Measurements from ENCODE around the gene FILIP1L.

Gene FILIP1L

GRCh38 chr3:100114413-100115030 is at the start of gene FILIP1L:
Gene FILIP1L, minus strand, starts transcription at chr3:100114501.
- DNase-seq (ENCODE audit: low spot score) = no peak

DNA sequence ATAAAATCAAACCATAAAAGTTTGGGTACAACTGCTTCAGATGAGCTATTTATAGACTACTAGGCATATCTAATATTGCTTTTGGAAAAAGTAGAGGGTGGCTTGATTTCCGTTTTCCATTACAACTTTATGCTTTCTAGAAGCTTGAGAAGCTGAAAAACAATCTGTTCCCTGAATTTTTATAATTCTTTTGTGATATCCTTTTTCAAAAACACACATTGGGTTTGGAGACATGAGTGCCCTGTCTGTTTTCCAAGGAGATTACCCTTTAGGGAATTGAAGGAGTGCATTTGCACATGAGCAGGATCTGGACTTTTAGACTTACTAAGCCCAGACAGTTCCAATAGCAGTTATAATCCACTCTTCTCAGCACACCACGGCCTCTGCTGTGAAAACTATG is 49.5 kb upstream of the FILIP1L start:
- DNase-seq (ENCODE audit: low spot score) = no peak

- no peak for DNase-seq (ENCODE audit: low spot score)
Measured at GRCh38 chr3:100160521-100160920, 46.2 kb upstream of the FILIP1L start.

GRCh38 chr3:100159331-100160153 is 45.2 kb upstream of the FILIP1L start:
- DNase-seq (ENCODE audit: low spot score) = no peak

DNA sequence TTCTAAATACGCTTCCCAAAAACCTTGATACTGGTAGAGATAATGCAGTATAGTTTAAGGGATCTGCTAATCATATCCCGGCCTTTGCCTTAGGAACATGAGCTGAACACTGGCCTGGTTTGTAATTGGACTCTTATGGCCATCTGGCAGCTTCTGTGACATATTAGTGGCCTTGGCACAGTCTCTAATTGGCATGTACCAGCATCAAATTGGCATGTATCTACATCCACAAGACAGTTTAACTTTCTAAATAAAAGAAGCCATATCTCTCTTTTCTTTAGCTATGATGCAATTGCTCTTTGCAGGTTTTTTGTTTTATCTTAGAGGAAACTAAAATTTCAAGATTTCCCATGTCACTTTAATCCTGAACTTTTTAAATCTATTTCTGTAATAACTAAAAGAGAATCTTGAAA is 44.6 kb upstream of the FILIP1L start:
- DNase-seq (ENCODE audit: low spot score) = no peak

DNA sequence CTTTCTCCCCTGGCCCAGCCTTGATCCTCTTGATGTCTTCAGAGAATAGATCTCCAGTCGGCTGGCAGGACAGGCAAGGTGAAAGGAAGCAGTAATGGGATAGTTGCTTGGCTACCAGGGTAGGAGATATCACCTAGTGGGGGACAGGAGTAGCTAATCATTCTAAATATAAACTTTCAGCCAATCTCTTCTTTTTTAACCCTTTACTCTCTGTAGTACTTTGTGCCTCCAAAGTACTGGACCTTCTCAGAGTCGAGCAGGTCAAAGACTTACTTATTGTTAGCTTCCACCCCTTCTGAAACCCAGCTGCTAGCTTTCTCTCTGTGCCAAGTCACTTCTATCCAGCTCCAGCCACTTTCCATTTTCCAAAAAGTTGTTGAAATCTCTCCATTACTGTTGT is 43.4 kb upstream of the FILIP1L start:
- no peak for DNase-seq (ENCODE audit: low spot score)

DNA sequence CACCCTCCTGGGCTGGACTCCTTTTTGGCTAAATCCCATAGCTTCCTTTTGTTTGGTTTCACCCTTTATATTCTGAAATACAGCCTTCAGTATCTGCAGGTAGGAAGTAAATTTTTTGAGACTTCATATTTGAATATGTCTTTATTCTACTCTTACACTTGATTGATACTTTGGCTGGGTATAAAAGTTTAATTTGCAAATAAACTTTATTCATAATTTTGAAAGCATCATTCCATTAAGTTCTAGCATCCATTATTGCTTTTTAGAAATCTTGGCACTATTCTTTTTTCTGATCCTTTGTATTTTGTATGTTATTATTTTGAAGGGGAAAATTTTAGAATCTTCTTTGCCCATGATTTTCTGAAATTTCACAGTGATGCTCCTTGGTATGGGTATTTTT is 41.3 kb upstream of the FILIP1L start:
- DNase-seq (ENCODE audit: low spot score) = no peak

- DNase-seq (ENCODE audit: low spot score) = no peak
Measured at GRCh38 chr3:100155128-100155527, 40.8 kb upstream of the FILIP1L start.

- no peak for DNase-seq (ENCODE audit: low spot score)
Measured at GRCh38 chr3:100154171-100154570, 39.9 kb upstream of the FILIP1L start.

DNA sequence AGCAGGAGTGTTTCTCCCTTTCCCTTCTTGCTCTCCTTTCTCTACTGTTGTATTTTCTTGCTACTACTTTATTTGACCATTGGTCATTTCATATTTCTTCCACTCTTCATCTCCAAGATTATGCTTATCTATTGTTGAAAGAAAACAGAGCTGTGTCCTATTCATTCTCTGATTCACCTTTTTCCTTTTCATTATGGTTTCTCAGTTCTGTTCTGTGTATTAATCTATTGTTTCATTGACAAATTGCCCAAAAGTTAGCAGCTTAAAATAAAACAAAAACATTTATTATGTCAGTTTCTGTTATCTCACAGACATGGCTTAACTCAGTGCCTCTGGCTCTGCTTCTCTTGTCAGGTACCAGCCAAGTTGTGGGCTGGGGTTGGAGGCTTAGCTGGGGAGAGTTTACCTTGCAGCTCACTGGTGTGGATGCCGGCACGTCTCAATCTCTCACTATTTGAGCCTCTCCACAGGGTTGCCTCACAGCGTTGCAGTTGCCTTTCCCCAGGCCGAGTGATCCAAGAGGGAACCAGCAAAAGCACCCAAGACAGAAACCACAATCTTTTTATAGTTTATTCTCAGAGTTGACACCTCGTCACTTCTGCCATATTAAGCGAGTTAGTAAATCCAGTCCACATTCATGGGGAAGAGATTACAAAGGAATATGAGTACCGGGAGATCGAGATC is 36.9 kb upstream of the FILIP1L start:
- DNase-seq (ENCODE audit: low spot score) = no peak

- no peak for DNase-seq (ENCODE audit: low spot score)
Measured at GRCh38 chr3:100150473-100150872, 36.2 kb upstream of the FILIP1L start.

DNA sequence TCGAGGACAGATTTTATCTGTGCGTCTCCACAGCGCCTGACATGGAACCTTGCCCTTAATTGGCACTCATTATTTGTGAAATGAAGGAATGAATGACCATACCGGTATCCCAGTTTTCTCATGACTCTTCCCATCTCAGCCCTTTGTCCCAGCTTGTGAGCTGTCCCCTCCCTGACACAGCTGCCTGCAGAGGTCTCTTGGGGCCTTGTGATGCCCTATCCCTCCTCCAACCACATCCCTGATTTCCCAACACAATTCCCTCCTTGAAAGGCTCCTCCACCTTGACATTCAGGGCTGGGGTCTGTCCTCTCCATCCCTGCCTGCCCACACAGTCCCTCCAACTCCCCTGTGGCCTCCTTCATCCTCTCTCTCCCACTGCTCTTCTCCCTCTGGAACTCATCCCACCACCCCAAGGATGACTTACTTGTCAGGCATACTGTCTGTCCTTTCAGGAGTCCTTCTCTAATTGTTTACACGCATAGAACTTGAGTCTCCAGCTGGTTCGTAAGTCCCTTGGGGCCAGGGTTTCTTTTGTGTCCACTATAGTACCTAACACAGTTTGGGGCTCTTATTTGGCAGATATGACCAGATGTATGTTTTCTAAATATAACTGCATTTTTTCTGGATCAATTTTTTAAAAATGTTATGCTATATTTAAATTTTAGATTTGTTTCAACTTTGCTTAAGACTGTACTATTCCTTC is 35.6 kb upstream of the FILIP1L start:
- no peak for DNase-seq (ENCODE audit: low spot score)

- DNase-seq (ENCODE audit: low spot score) = no peak
Measured at GRCh38 chr3:100149130-100149529, 34.8 kb upstream of the FILIP1L start.

DNA sequence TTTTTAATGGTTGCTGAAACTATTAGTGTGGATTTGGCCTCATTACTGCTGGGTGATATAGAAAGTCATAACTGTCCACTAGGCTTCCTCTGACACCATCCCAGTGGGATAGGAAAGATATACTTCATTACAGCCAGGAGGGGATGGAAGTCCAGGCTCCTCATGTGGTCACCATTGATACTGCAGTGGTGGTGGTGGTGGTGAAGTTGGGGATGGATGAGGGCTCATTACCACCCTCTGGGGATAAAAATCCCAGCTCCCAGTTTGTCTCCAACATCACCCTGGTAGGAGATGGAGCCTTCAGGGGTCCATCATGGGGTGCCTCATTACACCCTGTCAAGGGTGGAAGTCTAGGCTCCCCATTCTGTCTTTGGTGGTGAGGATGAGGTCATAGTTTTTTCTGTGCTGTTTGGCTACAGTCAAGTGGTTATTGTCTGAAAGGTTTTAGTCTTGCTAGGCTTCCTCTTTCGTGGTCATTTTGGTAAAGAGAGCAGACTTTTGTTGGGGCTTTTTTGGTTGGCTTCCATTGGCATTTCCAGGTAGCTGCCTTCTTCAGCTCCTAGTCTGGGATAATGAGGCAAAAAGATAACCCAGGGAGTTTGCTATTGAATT is 30.1 kb upstream of the FILIP1L start:
- no peak for DNase-seq (ENCODE audit: low spot score)

DNA sequence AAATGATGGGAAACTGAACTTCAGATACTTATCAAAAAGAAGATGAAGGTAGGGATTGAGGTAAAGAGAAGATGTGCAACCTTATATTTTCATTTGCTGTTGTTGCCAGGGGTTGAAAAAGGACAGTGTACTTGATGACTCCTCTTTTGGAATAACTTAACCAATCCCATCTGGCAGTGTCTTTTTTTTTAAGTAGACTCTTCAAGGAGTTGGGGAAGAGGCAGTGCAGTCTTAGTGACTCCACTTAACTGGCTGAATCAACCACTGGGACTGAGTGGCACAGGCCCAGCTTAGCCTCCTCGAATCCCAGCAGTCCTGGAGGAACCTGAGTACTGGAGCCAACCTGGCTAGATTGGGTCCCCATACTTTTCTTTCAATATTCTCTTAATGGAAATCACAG is 27.3 kb upstream of the FILIP1L start:
- no peak for DNase-seq (ENCODE audit: low spot score)

- no peak for DNase-seq (ENCODE audit: low spot score)
Measured at GRCh38 chr3:100140976-100141375, 26.7 kb upstream of the FILIP1L start.

DNA sequence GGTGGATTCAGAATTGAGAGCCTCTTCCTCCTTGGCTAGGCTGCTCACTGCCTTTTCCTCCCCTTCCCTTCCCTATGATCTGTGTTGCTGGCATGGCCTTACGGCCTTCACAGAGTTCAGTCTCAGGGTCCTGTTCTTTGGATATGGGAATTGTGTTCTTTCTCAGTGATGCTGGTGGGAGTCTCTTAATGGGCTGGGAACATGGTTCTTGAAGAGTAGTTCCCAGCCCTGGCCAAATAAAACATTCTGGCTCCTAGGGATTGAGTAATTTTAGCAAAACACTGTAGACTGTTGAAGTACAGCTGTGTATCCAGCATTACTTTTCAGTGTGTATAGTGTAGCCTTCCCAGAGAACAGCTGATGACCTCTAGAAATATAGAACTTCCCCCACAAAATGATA is 22.6 kb upstream of the FILIP1L start:
- no peak for DNase-seq (ENCODE audit: low spot score)

DNA sequence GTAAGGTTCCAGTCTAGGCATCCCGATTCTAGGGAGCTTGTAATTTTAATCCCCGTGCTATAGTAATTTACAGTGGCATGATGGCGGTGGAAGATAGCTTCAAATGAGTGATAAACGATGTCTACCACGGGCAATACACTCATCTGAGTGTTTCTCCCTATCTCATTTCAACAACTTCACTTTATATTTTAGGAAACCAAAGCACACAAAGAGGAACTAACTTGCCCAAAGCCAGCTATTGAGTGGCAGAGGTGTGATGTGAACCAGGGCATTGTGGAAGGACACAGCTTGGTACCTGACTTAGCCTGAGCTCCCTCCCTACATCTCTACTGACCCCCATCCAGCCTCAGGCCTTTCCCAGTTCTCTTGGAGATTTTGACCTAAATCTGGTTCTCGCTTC is 16.9 kb upstream of the FILIP1L start:
- DNase-seq (ENCODE audit: low spot score) = no peak

GRCh38 chr3:100129941-100130340 is 15.6 kb upstream of the FILIP1L start:
- no peak for DNase-seq (ENCODE audit: low spot score)

- DNase-seq (ENCODE audit: low spot score) = no peak
Measured at GRCh38 chr3:100128565-100128964, 14.3 kb upstream of the FILIP1L start.

DNA sequence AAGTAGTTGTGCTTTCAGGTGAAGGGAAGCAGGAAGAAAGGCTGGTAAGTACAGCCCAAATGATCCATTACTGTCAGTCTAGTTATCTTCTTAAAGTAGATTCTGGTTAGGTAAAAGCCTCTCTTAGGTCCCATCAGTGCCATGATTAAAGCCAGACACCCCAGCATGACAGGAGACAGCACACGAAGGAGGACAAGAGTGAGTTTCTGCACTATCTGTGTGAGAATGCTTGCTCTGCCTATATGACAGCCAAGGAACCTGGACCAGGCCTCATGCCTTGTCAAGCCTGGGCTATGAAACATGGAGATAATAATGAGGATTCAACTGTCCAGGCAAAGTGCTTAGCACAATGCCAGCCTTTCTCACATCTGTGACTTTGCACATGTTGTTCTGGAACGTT is 13.5 kb upstream of the FILIP1L start:
- no peak for DNase-seq (ENCODE audit: low spot score)

Data from germinal center (tissue), 1 donor.